ENCODE measurements around the gene INPP4B.

The INPP4B gene

DNA sequence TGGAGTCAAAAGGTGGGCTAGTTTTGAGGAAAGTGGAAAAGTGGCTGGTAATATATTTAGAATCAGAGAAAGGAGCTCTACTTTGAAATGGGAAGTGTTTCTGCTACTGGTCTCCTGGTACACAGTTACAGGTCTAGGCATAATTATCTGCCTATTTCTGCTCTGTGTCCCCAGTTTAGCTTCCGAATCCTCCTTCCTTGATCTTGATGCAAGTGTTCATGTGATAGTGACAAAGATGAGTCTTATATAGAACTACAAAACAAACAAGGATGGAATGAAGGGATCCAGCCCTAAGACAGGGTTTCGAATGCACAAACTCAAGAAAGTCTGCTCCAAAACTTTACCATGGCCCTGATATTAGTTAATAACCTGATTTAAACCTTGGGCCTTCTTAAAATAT, 580.2 kb downstream of the INPP4B start:
- TF ChIP-seq, protein P1, sequence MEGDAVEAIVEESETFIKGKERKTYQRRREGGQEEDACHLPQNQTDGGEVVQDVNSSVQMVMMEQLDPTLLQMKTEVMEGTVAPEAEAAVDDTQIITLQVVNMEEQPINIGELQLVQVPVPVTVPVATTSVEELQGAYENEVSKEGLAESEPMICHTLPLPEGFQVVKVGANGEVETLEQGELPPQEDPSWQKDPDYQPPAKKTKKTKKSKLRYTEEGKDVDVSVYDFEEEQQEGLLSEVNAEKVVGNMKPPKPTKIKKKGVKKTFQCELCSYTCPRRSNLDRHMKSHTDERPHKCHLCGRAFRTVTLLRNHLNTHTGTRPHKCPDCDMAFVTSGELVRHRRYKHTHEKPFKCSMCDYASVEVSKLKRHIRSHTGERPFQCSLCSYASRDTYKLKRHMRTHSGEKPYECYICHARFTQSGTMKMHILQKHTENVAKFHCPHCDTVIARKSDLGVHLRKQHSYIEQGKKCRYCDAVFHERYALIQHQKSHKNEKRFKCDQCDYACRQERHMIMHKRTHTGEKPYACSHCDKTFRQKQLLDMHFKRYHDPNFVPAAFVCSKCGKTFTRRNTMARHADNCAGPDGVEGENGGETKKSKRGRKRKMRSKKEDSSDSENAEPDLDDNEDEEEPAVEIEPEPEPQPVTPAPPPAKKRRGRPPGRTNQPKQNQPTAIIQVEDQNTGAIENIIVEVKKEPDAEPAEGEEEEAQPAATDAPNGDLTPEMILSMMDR (IDR thresholded peaks at IDR 0.05; ENCODE audit: low read length): no peak
- no peak for TF ChIP-seq EZH2 (IDR thresholded peaks at IDR 0.05; ENCODE audit: borderline replicate concordance, low read length)
- Histone ChIP-seq H3K4me3 (ENCODE audit: low read depth, low read length, poor library complexity, severe bottlenecking) (no peak overlapping the region), H3K9ac (ENCODE audit: low read length) (no peak overlapping the region), H3K36me3 (ENCODE audit: insufficient read depth, low read length) (no peaks in the 10 kb centered on the region), H3F3A (ENCODE audit: insufficient read depth, low read length) (no peaks in the 10 kb centered on the region), H3K79me2 (ENCODE audit: insufficient read depth, low read length) (no peaks in the 10 kb centered on the region), H3K4me2 (ENCODE audit: low read length) (no peak overlapping the region), H2AFZ (ENCODE audit: low read length) (no peak overlapping the region), H3K9me3 (ENCODE audit: low read length) (no peaks in the 10 kb centered on the region), H3K27me3 (ENCODE audit: insufficient read depth, low read length) (no peaks in the 10 kb centered on the region), H3K9me2 (ENCODE audit: low read depth, low read length) (no peaks in the 10 kb centered on the region), H3K4me1 (ENCODE audit: insufficient read depth, low read length, severe bottlenecking) (no peaks in the 10 kb centered on the region), H4K20me1 (ENCODE audit: insufficient read depth, low read length) (no peaks in the 10 kb centered on the region), H3K27ac (ENCODE audit: low read depth, low read length, poor library complexity, severe bottlenecking) (no peak overlapping the region)

DNA sequence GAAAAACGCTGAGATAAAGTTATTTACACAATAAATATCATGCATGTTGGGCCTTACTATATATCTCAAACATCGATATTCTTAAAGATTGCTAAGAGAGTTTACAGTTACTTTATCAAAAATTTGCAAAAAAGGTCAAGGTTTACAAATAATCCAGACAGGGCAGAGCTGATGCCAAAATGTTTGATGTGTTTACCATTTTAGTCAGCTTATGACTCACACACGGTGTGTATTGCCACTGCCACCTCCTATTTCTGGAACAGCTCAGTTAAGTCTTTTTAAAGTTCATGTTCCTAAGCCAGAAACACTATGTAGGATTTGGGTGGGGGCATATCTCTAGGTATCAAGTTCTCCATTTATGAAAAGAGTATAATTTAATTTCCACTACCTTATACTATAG, 580.6 kb downstream of the INPP4B start:
- Histone ChIP-seq H3K27ac (ENCODE audit: low read depth, low read length, poor library complexity, severe bottlenecking) (no peak overlapping the region), H3K9me3 (ENCODE audit: low read length) (no peaks in the 10 kb centered on the region), H2AFZ (ENCODE audit: low read length) (no peak overlapping the region), H3K9me2 (ENCODE audit: low read depth, low read length) (no peaks in the 10 kb centered on the region), H3K79me2 (ENCODE audit: insufficient read depth, low read length) (no peaks in the 10 kb centered on the region), H3K4me2 (ENCODE audit: low read length) (no peak overlapping the region), H3K9ac (ENCODE audit: low read length) (no peak overlapping the region), H3K36me3 (ENCODE audit: insufficient read depth, low read length) (no peaks in the 10 kb centered on the region), H3K27me3 (ENCODE audit: insufficient read depth, low read length) (no peaks in the 10 kb centered on the region), H3F3A (ENCODE audit: insufficient read depth, low read length) (no peaks in the 10 kb centered on the region), H3K4me1 (ENCODE audit: insufficient read depth, low read length, severe bottlenecking) (no peaks in the 10 kb centered on the region), H4K20me1 (ENCODE audit: insufficient read depth, low read length) (no peaks in the 10 kb centered on the region), H3K4me3 (ENCODE audit: low read depth, low read length, poor library complexity, severe bottlenecking) (no peak overlapping the region)
- TF ChIP-seq, protein P1 (IDR thresholded peaks at IDR 0.05; ENCODE audit: low read length): no peak
- TF ChIP-seq EZH2 (IDR thresholded peaks at IDR 0.05; ENCODE audit: borderline replicate concordance, low read length): no peak

DNA sequence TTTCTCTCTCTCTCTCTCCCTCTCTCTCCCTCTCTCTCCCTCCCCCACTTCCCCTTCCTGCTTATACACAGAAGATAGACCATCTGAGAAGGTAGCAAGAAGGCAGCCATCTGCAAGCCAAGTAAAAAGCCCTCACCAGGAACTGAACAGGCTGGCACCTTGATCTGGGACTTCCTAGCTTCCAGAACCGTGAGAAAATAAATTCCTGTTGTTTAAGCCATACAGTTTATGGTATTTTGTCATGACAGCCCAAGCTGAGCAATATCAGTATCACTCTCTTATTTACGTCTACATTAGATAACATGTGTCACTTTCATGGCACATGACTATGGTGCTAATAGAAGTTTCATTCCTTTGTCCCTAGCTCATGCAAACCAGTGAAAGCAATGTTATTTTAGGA, 581.1 kb downstream of the INPP4B start:
- H3K4me2 ChIP-seq (ENCODE audit: low read length): no peak overlapping the region
- H3K4me3 ChIP-seq (ENCODE audit: low read depth, low read length, poor library complexity, severe bottlenecking): no peak overlapping the region
- H2AFZ ChIP-seq (ENCODE audit: low read length): no peak overlapping the region
- no peaks in the 10 kb centered on the region for H3K4me1 ChIP-seq (ENCODE audit: insufficient read depth, low read length, severe bottlenecking)
- H3K27me3 ChIP-seq (ENCODE audit: insufficient read depth, low read length): no peaks in the 10 kb centered on the region
- H3K9me3 ChIP-seq (ENCODE audit: low read length): no peaks in the 10 kb centered on the region
- no peak for TF ChIP-seq EZH2 (IDR thresholded peaks at IDR 0.05; ENCODE audit: borderline replicate concordance, low read length)
- TF ChIP-seq, protein P1 (IDR thresholded peaks at IDR 0.05; ENCODE audit: low read length): no peak
- H4K20me1 ChIP-seq (ENCODE audit: insufficient read depth, low read length): no peaks in the 10 kb centered on the region
- no peaks in the 10 kb centered on the region for H3K36me3 ChIP-seq (ENCODE audit: insufficient read depth, low read length)
- no peak overlapping the region for H3K9ac ChIP-seq (ENCODE audit: low read length)
- H3K79me2 ChIP-seq (ENCODE audit: insufficient read depth, low read length): no peaks in the 10 kb centered on the region
- no peaks in the 10 kb centered on the region for H3F3A ChIP-seq (ENCODE audit: insufficient read depth, low read length)
- H3K27ac ChIP-seq (ENCODE audit: low read depth, low read length, poor library complexity, severe bottlenecking): no peak overlapping the region
- no peaks in the 10 kb centered on the region for H3K9me2 ChIP-seq (ENCODE audit: low read depth, low read length)
